Loucy (cell line): Measurements from ENCODE around the gene TCN1.

Experiments
- CTCF ChIP-seq: fragments of 200-600 bp; sonication (generic); conservative IDR thresholded peaks from 2 replicates; pipeline ENCODE4 v1.5.1; 2014; ENCODE audit warnings: mild to moderate bottlenecking, antibody characterized with exemption, low read length
- EZH2phosphoT487 ChIP-seq: fragments of 200-600 bp; IDR thresholded peaks from 2 replicates; pipeline ENCODE4 v1.6.1; 2018; ENCODE audit warnings: antibody characterized with exemption, mild to moderate bottlenecking, moderate library complexity, borderline replicate concordance

- TF ChIP-seq CTCF (no peak), EZH2phosphoT487 (no peak)
Measured at GRCh38 chr11:59829358-59829757, 36.9 kb downstream of the TCN1 start.
